Stimulated activated CD8-positive, alpha-beta memory T cell treated with anti-CD3 and anti-CD28 coated beads, Interleukin-7, amount 100 ng/mL, for 24 hours (primary cell): ENCODE measurements around the gene ADAP2.
"Not testable (repeated sequence)": the region's sequence is repeated elsewhere in the genome, so short reads cannot be mapped to it uniquely, and the experiment has no call there.

ENCODE experiments used
- DNase-seq: peaks from one replicate; pipeline ENCODE4 v3.0.0-alpha.2; 2020; ENCODE audit warnings: low read depth

The ADAP2 gene

GRCh38 chr17:30929861-30930260, 8.1 kb downstream of the ADAP2 start:
- DNase-seq = not testable (repeated sequence)

GRCh38 chr17:30930495-30930894, 8.8 kb downstream of the ADAP2 start:
- no peak for DNase-seq

GRCh38 chr17:30931582-30931981, 9.8 kb downstream of the ADAP2 start:
- not testable (repeated sequence) for DNase-seq

- no peak for DNase-seq
Measured at GRCh38 chr17:30933966-30934365, 12.2 kb downstream of the ADAP2 start.

- DNase-seq = no peak
Measured at GRCh38 chr17:30939051-30939689, 17.4 kb downstream of the ADAP2 start.

- no peak for DNase-seq
Measured at GRCh38 chr17:30942308-30943079, 20.7 kb downstream of the ADAP2 start.

GRCh38 chr17:30947796-30948195, 26.1 kb downstream of the ADAP2 start:
- no peak for DNase-seq

GRCh38 chr17:30950189-30950588, 28.4 kb downstream of the ADAP2 start:
- no peak for DNase-seq

GRCh38 chr17:30950669-30951399, 29.1 kb downstream of the ADAP2 start:
- no peak for DNase-seq

GRCh38 chr17:30952638-30953393, 31.1 kb downstream of the ADAP2 start:
- no peak for DNase-seq

- DNase-seq = no peak
Measured at GRCh38 chr17:30954046-30954830, 32.5 kb downstream of the ADAP2 start.

GRCh38 chr17:30956764-30957374, 35.1 kb downstream of the ADAP2 start:
- DNase-seq = no peak

- DNase-seq = no peak
Measured at GRCh38 chr17:30957741-30958140, 36.0 kb downstream of the ADAP2 start.

- DNase-seq = no peak
Measured at GRCh38 chr17:30958187-30958586, 36.4 kb downstream of the ADAP2 start.

GRCh38 chr17:30961209-30962188, 39.8 kb downstream of the ADAP2 start:
- DNase-seq = no peak

GRCh38 chr17:30964312-30964711, 42.6 kb downstream of the ADAP2 start:
- DNase-seq = not testable (repeated sequence)

GRCh38 chr17:30964876-30965275, 43.1 kb downstream of the ADAP2 start:
- no peak for DNase-seq

- DNase-seq = no peak
Measured at GRCh38 chr17:30965686-30966085, 43.9 kb downstream of the ADAP2 start.

- DNase-seq = not testable (repeated sequence)
Measured at GRCh38 chr17:30967911-30968310, 46.2 kb downstream of the ADAP2 start.
